Skin of body (tissue), 2 donors: ENCODE results near the gene ADCY9. TPM values are rescaled to one million over a fixed set of nuclear protein-coding genes. Genes with fewer than 3 reads are reported as not detected.

ENCODE experiments used
- DNase-seq: peaks from one replicate; lab custom pipeline; 2025; lab: John Stamatoyannopoulos, UW
- total RNA-seq: library from RNA; depleted of rRNA; stranded (reverse); fragments of >200 nt; gene quantifications from one replicate; pipeline ENCODE4 v1.2.3, GENCODE V29; 2014

Gene ADCY9
- total RNA-seq, 1 donor from 2014 or later, result 11.1 TPM

DNA sequence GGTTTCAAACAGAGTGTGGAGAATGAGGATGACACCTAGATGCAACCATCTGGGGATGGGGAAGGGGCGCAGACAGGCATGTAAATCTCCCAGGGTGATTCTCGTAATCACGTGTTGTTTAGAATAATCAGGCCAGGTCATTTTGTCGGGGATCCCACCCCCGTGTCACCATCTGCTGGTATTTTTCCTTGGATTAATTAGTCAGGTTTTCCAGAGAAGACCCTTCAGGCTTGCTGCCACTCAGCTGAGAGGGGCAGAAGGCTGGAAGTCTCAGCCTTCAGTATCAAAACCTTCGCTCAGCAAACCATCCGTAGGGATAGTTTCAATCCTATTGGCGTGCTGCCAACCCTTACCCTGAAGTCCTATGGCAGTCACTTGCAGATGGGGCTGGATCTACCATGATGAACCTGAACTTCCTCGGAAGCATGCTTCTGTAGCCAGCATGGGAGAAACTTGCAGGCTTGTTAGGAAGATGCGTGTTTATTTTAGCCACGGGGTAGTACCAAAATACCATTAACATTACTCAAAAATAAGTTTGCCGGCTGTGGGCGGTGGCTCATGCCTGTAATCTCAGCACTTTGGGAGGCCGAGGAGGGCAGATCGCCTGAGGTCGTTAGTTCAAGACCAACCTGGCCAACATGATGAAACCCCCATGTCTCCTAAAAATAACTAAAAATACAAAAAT lies 7.5 kb upstream of the ADCY9 start:
- no peak for DNase-seq

DNA sequence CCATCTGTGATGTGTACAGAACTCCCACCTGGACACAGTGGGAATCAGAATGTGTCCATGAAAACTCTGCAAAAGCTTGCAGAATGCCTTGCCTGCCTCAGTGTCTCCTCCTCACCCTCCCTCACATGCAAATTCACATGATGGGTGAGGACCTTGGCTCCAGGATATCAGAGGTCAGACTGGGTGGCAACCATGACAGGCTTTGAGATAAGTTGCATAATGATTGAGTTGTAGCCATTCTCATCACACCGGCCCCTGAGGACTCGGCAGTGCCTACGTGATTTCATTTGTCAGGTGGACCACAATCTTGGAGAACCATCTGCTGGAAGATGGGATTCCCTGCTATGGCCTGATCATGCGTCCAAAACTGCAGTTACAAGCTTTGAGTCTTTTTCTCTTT lies 3.9 kb upstream of the ADCY9 start:
- DNase-seq, result no peak

DNA sequence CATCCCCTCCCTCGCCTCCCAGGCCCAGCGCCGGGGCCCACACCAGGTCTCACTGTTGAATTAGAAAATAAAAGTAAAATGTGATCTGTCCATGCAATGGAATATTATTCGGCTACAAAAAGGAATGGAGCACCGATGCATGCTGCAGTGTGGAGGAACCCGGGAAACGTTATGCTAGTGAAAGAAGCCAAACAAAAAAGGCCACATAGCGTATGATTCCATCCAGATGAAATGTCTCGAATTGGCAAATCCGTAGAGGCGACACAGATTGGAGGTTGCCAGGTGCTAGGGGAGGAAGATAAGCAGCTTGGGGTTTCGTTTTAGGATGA lies 972 bp upstream of the ADCY9 start:
- no peak for DNase-seq

DNA sequence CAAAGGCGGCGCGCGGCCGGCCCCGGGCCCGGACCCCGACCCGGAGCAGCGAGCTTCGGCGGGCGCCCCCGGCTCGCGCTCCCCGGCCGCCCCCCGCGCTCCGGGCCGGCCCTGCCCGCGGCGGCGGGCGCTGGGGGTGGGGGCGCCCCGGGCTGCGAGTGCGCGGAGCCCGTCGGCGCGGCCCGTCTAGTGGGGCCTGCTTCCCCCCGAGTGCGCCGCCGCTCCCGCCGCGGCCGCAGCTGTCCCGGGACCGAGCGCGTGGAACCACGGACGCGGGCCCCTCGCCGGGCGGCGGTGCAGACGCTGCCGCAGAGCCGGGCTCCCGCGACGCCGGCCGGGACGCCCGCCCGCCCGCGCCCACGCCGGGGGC lies 308 bp downstream of the ADCY9 start:
- DNase-seq, result no peak

DNA sequence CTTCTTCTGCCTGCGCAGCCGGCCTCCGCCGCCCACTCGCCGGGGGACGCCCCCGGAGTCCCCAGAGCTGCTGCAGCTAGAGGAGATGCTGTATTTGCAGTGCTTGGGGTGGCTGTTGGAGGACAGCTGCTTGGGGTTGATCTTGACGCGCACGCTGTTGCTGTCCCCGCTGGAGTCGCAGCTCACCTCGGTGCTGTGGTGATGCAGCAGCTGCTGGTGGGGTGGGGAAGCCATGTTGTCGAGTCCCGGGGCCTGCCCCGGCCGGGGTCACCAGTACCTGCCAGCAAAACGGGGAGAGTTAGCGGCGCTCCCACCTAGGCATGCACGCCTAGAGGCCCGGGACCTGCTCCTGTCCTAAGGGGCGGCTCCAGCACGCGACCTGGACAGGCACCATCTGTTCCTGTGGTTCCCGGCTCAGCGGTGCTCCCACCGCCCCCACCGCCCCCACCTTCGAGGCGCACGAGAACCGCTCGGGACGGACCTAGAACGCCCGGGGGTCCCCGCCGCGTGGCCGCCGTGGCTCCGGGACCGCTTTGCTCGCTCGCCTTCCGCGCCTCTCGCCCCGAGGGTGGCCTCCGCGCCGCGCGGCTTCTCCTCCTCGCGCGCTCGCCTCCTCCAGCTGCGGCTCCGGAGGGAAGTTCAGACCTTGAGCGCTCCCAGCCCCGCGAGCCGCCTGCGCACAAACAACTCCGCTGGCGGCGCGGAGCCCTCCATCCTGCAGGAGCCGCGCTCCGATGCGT lies 863 bp downstream of the ADCY9 start:
- DNase-seq, result no peak

DNA sequence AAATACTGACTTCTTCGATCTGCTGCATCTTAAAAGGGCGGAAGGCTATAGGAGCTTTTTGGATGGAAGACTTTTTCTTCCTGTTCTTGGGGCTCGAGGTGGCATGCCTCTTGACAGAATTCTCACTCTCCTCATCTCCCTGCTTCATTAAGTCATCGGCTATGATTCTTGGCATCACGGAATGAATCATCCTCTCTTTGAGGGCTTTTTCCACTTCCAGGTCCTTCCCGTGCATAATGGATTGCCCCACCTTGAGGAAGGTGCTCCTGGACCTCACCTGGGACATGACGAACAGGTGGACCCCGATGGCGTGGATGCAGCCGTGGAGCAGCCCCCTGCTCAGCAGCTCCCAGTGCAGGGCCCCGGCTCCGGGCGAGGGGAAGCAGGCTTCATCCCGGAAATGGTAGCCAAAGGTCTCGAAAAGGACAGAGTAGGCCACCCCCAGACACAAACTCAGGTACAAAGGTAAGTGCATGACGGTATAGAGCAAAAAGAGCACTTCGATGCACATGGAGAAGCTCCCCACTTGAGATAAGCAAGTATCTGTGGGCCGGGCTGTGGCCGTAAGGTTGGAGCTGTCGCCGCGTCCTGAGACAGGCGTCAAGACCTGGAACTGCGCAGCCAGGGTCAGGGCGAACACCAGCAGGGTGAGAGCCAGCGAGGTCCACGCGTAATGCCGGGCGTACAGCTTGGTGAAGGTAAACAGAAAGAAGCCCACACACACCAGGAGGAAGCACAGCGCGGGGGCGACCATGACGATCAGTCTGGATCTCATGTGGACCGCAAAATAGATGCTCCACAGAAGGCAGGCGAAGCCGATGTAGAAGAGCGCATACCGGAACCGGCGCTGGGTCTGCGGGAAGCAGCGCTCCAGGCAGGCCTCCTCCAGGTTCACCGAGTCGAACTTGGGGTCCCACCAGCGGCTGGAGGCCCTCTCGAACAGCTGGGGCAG lies 1.7 kb downstream of the ADCY9 start:
- no peak for DNase-seq

DNA sequence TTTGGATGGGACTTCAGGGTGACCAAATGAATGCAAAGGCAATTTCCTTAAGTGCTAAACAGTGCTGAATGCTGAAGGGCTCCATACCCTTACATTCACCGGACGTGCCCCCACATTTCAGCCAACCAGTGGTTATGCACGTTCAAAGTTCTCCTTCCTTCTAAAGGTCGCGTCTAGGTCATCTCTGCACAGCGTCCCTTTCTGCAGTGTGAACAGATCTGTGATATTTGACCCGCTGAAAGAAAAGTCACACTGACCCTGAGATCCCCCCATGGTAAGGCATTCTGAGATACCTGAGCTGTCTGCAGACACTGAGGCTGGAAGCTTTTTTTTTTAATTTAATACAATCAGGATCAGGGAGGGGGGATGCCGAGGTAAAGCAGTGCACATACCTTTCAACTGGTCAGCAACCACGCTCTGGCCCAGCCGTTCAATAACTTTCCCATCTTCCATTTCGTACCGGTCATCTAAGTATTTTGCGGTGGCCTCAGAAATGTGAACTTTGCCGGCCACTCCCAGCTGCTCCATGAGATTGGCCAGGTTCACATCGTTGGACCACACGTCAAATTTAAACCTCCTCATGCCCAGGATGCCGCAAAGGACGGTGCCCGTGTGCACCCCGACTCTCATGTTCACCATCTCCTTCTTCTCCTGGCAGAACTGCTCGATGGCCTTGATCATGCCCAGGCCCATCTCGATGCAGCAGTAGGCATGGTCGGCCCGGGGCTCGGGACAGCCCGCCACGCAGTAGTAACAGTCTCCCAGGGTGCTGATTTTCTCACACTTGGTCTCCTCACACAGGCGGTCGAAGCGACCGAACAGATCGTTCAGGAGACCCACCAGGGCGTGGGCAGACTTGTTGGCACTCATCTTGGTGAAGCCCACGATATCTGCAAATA lies 2.6 kb downstream of the ADCY9 start:
- DNase-seq, result no peak

DNA sequence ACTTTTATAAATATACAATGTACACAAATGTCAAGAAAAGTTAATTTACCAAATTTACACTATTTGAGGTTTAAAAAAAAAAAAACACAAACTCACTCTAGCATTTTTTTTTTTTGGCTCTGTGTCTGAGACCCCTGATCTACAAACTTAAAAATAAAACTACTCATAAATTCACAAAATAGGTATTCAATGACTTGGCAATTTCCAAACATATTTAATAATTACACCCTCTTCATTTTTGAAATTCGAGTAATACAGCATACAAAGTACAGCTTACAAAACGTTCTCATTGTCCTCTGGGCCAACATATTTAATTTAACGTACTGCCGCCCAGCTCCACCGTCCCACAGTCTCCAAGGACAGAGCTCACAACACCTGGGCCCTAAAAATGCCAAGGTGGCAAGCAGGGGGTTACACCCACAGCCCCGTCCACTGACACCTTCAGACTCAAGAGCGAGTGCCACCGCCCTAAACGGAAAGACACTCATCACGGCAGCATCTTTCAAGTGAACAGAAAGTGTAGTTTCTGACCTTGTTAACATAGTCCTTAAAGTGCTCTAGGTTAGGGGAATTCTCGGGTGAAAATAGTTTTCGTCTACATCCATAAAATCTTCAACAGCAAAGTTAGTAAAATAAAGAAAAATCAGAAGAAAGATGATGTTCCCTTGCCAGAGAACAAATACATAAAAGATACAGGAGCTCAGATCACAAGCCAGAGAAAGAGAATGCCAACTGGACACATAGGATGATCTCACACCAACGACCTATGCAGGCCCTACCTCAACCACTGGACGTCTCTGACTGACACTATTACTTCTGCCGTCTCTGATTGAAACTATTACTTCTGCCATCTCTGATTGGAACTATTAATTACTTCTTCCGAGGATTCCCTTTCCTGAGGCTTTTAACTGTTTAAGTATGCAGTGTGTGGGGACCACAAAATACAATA lies 4.2 kb downstream of the ADCY9 start:
- no peak for DNase-seq

DNA sequence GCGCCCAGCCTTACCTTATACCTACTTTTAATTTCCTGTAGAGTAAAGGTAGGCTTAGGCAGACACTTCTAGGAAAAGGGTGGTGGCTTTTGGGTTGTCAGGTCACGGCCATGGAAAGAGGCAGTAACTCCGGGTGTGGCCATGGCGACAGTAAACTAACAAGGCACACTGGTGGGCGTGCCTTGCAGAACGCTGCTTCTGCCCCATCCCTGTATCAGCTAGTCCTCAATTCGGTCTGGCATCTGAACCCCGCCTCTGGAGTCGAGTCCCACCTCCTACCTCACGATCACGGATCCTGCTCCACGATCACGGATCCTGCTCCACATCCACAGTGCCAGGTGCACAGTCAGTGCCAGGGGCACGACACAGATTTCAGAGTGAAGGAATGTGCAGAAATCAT lies 5.6 kb downstream of the ADCY9 start:
- no peak for DNase-seq

DNA sequence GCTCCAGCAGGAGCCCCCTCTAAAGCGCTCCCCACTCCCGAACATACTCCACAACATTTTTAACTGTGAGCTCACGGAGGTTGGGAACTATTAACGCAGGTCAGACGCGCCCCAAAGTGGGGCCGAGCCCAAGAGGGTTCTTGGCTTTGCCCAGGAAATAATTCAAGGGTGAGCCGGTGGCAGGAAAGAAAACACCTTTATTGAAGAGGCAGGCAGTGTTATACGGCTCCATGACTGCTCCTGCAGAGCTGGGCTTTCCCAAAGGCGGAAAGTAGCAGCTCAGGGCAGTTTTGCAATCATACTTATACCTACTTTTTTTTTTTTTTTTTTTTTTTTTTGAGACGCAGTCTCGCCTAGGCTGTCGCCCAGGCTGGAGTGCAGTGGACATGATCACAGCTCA lies 6.2 kb downstream of the ADCY9 start:
- no peak for DNase-seq

DNA sequence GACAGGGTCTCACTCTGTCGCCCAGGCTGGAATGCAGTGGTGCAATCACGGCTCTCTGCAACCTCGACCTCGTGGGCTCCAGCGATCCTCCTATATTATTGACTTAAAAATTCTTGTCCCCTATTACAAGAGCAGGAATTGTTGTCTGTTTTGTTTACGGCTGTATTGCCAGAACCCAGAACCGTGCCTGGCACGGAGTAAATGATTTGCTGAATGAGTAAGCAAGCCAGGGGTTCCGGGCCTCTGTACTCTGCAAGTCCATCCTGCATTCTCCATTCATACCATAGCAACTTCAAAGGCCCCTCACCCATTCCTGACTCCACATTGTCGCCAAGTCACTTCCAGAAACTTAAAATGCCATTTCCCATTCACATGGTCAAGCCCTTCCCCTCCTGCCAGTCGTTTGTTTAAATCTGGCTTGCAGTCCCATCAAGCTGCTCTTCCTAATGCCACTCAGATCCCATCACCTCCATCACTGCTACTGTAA lies 6.9 kb downstream of the ADCY9 start:
- DNase-seq, result no peak

DNA sequence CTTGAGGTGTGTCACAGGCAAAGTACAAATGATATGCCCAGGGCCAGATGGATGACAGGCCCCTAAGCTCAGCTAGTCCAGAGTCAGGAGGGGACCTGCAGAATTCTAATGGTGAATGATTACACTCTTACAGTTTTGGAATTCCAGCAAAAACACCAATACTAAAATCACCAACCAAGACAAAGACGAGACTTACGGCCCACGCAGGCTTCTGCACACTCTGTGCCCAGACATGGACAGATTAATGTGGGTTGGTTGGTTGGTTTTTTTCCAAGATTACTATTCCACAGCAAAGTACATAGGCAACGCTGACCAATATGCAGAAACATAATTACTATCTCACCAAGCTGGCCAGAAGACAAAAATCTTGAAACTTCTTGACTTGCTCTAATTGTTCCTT lies 9.7 kb downstream of the ADCY9 start:
- DNase-seq, result no peak

DNA sequence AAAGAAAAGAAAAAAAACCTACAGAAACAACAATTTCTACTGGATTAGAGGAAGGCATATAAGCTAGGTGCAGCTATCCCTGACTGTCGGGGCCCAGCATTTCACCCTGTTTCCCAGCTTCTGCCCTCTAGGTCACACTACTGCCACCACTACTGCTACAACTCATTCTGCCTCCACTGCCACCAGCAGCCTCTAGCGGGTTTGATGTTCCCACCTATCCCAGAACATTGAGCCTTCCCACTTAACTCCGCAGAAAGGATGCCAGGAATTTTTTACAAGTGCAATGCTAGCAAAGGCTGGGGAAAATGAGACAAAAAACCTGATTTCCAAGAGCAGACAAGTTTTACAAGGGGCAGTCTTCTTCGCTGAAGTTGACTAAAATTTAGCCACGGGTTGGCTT lies 10.4 kb downstream of the ADCY9 start:
- DNase-seq, result no peak

DNA sequence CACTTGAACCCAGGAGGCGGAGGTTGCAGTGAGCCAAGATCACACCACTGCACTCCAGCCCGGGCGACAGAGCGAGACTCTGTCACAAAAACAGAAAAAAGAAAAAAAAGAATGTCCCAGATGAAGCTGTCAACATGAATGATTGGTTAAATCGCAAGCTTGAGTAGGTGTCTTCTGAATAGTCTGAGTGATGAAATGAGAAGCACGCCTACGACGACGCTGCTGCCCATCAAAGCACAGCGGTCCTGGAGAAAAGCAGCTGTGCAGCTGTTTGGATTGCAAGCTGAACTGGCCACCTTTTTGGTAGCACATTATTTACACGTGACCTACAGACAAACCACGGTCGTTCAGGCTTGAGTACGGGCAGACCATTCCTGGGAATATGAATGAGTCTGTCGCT lies 12.5 kb downstream of the ADCY9 start:
- no peak for DNase-seq

DNA sequence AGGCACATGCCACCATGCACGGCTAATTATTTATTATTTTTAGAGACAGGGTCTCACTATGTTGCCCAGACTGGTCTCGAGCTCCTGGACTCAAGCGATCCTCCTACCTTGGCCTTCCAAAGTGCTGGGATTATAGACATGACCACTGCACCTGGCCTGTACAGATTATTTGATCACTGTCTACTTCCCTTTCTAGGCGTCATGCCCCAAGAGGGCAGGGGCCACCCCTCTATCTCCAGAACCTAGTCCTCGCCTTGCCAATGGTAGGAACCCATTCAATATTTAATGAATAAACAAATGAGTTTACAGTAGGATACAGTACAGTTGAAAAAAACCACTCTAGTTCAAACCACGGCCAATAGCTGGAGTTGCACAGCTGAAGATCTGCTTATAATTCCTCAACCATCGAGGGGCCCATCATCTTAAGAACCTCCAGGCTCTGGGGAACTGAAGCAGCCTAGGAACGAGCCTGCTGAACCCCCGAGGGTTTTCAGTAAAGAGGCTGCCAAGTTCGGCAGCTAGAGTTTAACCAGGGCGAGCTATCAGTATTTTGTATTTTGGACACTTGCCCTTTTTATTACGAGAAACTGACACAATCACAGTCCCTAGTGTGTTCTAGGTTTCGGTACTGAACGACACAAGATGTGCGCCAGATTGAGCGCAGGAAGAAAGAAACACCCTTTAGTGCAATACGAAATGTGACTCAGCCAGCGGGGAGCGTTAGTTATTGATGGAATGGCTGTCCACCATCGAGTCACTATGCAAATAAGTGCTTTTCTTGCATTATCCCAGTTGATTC lies 14.6 kb downstream of the ADCY9 start:
- DNase-seq, result peak; percentile 32

DNA sequence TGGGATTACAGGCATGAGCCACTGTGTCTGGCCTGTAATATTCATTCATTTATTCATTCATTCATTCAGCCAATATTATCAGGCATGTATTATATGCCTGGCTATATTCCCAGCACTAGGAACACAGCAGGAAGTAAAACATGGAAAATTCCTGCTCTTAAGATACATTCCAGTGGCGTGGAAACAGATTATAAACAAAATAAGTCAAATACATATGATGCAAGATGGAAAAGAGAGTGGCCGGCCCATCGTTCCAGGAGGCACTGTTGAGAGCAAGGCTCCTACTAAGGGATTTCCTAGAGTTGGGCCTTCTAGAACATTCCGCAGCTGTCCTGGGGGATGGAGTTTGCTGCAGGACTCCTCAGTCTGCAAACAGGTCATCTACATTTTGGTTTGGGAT lies 17.7 kb downstream of the ADCY9 start:
- DNase-seq, result no peak

DNA sequence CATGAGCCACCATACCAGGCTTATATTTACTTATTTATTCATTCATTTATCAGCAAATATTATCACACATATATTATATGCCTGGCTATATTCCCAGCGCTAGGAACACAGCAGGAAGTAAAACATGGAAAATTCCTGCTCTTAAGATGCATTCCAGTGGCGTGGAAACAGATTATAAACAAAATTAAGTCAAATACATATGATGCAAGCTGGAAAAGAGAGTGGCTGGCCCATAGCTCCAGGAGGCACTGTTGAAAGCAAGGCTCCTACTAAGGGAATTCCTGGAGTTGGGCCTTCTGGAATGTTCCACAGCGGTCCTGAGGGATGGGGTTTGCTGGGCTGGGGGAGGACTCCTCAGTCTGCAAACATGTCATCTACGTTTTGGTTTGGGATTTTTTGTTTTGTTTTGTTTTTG lies 18.4 kb downstream of the ADCY9 start:
- DNase-seq, result peak; percentile 41

DNA sequence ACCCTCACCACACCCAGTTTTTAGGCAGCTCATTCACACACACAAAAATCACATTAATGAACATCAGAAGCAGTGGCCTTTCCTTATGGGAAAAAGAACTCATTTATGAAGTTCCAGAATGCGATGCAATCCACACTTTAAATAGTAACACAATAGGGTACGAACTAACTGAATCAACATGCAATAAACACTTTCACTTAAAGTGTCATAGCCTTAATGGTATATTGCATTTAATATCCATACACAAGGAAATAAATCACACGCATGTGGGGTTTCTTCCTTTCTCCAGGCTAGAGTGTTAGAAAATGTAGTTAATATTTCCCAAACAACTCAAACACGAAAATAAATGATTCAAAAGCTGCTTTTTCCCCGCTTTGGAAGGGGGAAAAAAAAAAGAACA lies 19.7 kb downstream of the ADCY9 start:
- DNase-seq, result no peak

DNA sequence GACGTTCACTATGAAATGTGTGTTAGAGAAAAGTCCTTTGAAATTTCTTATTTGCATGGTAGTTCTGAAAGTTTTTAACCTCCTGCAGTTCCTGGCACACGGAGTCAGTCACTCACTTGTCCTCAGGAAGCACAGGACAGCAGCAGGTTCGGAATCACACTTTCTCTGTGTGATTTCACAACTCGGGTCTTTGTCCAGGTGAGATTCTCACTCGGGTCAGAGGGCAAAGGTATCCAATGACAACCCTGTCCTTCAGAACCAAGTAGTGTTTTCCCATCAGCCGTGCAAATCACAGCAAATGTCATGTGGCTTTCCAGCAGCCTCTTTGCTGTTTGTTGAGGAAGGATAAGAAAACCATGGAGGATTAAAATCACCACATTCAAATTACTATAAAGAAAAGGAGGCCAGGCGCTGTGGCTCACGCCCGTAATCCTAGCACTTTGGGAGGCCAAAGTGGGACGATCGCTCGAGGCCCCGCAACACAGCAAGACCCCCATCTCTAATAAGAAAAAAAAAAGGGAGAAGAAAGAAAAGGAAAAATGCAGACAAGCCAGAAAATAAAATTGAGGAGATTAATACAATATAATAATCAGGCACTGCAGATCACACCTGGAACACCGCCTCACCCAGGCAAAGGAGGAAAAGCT lies 22.0 kb downstream of the ADCY9 start:
- no peak for DNase-seq
